ENCODE measurements around the gene LRRC41. TPM values are rescaled to one million over a fixed set of nuclear protein-coding genes. Genes with fewer than 3 reads are reported as not detected.

LRRC41 gene
- total RNA-seq, 2 experiments from 2014 or later = 32.1 to 32.2 TPM

DNA sequence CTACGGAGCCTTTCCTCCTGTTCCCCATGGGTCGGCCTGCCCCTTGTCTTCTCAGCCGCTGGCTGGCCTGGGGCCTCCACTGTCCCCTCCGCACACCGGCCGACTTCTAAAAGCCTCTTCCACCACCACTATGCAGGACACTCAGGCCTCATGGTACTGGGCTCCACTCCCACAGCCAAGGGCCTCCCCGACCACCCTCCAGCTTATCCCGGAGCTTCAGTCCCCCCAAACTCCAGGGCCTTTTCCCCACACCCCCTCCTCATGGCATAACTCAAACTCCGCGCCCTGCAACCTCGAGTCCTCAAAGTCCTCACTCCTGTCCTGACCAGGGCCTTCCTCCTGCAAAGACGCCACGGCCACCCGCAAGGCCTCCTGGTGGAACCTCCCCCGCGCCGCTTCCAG is 2.0 kb downstream of the LRRC41 start:
- H3K9me3 Mint-ChIP-seq = no peaks in the 10 kb centered on the region
- intact Hi-C loops (cut with micrococcal nuclease) = loop anchor here (5.0 kb wide), 1 partner anchor 41 kb away; the partner anchor contains the start of gene NSUN4

DNA sequence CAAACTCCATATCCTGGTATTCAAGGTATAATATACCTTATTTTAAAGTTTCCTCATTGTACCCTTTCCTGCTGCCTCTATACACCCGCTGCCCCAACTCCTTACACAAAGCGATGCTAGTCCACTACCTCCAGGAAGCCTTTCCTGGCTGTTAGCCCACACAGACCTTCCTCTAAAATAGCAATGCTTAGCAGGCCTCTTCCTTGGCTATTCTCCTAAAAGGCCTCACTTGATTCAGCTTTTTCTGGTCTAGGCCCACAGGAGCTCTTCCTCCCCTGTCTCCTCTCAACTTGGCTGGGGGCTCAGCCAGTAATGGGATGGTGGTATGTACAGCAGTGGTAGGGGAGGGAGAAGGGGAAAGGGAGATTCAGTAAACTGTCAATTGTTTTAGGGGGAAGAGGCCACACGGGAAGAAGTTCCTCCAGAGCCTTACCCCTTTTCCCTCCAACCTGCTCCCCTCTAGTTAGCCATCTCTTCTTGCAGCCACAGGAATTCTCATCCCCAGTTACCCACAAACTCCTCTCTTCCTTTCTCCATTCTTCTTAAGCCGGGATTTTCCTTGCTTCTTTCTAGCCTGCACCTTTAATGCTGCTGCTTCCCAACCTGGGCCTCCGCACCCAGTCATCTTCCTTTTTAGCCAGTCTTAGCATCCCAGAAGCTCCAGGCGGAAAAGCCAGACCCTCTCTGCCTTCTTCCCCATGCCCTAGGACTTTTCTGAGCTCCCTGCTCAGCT is 2.6 kb downstream of the LRRC41 start:
- CTCF ChIA-PET = interaction anchor here (1.2 kb wide), 1 partner anchor 44 kb away, joined by 3 read pairs; no protein-coding TSS in a partner anchor
- peaks cover 49% of the 10 kb centered on the region for H3K36me3 Mint-ChIP-seq (ENCODE audit: low read depth)
- peaks cover 27% of the 10 kb centered on the region for H3K4me1 Mint-ChIP-seq (ENCODE audit: low read depth)
- no peaks in the 10 kb centered on the region for H3K9me3 Mint-ChIP-seq
- TF ChIP-seq, protein P1, sequence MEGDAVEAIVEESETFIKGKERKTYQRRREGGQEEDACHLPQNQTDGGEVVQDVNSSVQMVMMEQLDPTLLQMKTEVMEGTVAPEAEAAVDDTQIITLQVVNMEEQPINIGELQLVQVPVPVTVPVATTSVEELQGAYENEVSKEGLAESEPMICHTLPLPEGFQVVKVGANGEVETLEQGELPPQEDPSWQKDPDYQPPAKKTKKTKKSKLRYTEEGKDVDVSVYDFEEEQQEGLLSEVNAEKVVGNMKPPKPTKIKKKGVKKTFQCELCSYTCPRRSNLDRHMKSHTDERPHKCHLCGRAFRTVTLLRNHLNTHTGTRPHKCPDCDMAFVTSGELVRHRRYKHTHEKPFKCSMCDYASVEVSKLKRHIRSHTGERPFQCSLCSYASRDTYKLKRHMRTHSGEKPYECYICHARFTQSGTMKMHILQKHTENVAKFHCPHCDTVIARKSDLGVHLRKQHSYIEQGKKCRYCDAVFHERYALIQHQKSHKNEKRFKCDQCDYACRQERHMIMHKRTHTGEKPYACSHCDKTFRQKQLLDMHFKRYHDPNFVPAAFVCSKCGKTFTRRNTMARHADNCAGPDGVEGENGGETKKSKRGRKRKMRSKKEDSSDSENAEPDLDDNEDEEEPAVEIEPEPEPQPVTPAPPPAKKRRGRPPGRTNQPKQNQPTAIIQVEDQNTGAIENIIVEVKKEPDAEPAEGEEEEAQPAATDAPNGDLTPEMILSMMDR (IDR thresholded peaks at IDR 0.05) = no peak
- DNase-seq (no peak), ATAC-seq (no peak)
- H3K27me3 Mint-ChIP-seq = no peaks in the 10 kb centered on the region
- peak overlapping the region; percentile 83 for H3K27ac Mint-ChIP-seq
- POLR2A ChIA-PET = interaction anchor here (0.7 to 3.8 kb wide), 4 partner anchors 10 to 56 kb away, joined by 3 to 16 read pairs (median 4); no protein-coding TSS in a partner anchor
- intact Hi-C loops (cut with micrococcal nuclease) = loop anchor here (5.0 kb wide), 1 partner anchor 41 kb away; the partner anchor contains the start of gene NSUN4
- H3K4me3 Mint-ChIP-seq = peak overlapping the region; percentile 99

More for the DNA sequence above, 2.0 kb downstream of the LRRC41 start:
- peaks cover 31% of the 10 kb centered on the region for H3K4me1 Mint-ChIP-seq (ENCODE audit: low read depth)
- TF ChIP-seq, protein P1 (IDR thresholded peaks at IDR 0.05) = no peak
- CTCF ChIA-PET = no interaction called here
- peak overlapping the region; percentile 83 for H3K27ac Mint-ChIP-seq
- H3K36me3 Mint-ChIP-seq (ENCODE audit: low read depth) = peaks cover 48% of the 10 kb centered on the region
- POLR2A ChIA-PET = interaction anchor here (1.7 to 3.8 kb wide), 2 partner anchors 11 to 13 kb away, joined by 5 to 16 read pairs; no protein-coding TSS in a partner anchor
- H3K27me3 Mint-ChIP-seq = no peaks in the 10 kb centered on the region
- DNase-seq = no peak
- no peak for ATAC-seq
- H3K4me3 Mint-ChIP-seq = peak overlapping the region; percentile 99

GRCh38 chr1:46298387-46298786 is 5.0 kb downstream of the LRRC41 start:
- ChIA-PET CTCF (interaction anchor here (0.8 to 2.1 kb wide), 5 partner anchors 10 to 41 kb away, joined by 3 to 7 read pairs (median 3); no protein-coding TSS in a partner anchor), POLR2A (interaction anchor here (1.1 to 3.8 kb wide), 4 partner anchors 10 to 42 kb away, joined by 3 to 16 read pairs (median 12); partner anchors contain the start of gene NSUN4)
- Mint-ChIP-seq H3K9me3 (no peaks in the 10 kb centered on the region), H3K36me3 (ENCODE audit: low read depth) (peaks cover 41% of the 10 kb centered on the region), H3K4me3 (no peak overlapping the region), H3K27me3 (no peaks in the 10 kb centered on the region), H3K27ac (no peak overlapping the region), H3K4me1 (ENCODE audit: low read depth) (peaks cover 20% of the 10 kb centered on the region)
- ATAC-seq (no peak), DNase-seq (no peak)
- intact Hi-C loops (cut with micrococcal nuclease) = no loop called here
- TF ChIP-seq, protein P1 (IDR thresholded peaks at IDR 0.05) = no peak

DNA sequence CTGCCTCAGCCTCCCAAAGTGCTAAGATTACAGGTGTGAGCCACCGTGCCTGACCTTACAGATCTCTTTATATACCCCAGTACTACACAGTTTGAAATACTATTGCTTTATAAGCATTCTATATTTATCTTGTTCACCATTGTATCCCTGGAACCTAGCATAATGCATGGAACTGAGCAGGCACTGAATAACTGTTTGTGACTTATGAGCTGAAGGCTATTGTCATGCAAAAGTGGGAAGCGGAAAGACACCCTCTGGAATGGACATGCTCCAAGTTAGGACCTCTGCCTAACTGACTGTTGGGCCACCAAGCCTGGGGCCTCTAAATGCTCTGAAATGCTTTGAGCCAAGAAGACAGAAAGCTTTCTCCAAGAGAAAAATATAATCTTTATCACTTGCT is 8.1 kb downstream of the LRRC41 start:
- CTCF ChIA-PET = interaction anchor here (1.2 kb wide), 1 partner anchor 10 kb away, joined by 4 read pairs; no protein-coding TSS in a partner anchor
- POLR2A ChIA-PET = interaction anchor here (0.8 to 3.3 kb wide), 5 partner anchors 10 to 46 kb away, joined by 3 to 19 read pairs (median 4); no protein-coding TSS in a partner anchor
- TF ChIP-seq, protein P1 (IDR thresholded peaks at IDR 0.05) = no peak
- Mint-ChIP-seq H3K4me1 (ENCODE audit: low read depth) (peaks cover 7% of the 10 kb centered on the region), H3K27me3 (no peaks in the 10 kb centered on the region), H3K9me3 (no peaks in the 10 kb centered on the region), H3K36me3 (ENCODE audit: low read depth) (peaks cover 32% of the 10 kb centered on the region), H3K4me3 (no peak overlapping the region), H3K27ac (no peak overlapping the region)
- no peak for DNase-seq
- ATAC-seq = no peak
- intact Hi-C loops (cut with micrococcal nuclease) = no loop called here

Measured in activated CD8-positive, alpha-beta T cell treated with anti-CD3 and anti-CD28 coated beads for 36 hours (primary cell).